T-helper 22 cell (primary cell): ENCODE data around the gene DYDC2.
"Not testable (repeated sequence)": the region's sequence is repeated elsewhere in the genome, so short reads cannot be mapped to it uniquely, and the experiment has no call there.

Experiments used
- DNase-seq: peaks from one replicate; pipeline ENCODE4 v3.0.0-alpha.2; 2020; ENCODE audit warnings: low read depth

DYDC2 gene

DNA sequence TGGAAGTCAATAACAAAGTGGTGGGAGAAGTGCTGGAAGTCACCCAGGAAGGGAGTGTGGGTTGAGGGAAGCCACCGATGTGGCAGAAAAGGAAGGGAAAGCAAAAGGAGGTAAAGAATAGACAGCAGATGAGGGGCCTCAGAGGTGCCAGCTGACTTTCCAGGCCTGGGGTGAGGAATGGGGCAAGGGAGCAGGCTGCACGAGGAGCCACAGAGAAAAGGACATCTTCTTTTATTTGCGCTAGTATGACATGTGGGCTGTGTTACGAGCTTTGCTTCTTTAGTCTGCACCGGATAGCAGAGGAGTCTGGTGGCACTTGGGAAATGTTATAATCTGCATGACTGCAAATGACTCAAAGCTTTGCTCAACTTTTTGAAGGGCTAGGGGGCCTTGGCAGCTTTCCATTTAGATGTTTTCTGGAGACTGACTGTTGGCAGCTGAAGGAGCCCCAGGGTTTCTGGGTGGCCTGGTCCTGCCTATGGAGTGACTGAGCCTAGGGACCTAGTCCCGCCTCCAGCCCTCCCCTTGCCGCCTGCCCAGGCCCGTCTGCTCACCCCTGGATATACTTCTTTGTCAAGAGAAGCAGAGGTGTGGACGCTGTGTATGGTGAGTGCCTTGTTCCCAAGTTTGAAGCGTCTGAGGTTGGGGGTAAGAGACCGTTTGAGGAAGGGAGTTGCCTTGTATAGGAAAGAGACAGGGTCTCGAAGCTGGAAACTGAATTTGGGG lies 56.9 kb downstream of the DYDC2 start:
- DNase-seq: no peak

DNA sequence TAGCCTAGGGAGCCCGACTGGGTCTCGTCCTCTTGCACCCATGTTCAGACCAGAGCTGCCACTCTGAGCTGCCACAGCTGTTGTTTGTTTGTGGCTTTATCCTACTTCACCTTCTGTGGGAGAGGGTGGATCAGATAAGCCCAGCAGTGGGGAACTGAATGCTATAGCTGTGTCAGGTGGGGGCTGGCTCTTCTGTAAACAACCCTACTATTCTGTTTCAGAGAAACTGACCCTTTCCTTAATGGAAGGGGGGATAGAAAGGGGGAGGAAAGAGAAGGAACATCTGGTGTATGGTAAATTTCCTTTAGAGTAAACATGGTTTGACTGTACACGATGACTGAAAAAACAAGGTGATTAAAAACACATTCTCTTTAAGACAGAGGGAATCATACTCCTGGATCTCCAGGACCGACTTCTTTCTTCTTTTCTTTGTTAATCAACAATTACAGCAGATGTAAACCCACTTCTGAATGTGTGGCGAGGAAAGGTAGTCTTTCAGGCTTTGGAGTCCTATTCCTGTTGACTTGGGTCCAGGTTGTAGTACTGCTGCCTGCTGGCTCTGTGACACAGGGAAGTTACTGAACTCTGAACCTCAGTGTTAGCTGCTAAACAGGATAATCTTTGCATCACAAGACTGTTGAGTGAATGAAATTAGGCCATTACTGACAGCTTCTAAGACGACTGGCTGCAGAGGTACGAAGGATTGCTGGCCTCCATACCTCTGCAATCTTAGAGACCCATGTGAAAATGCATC lies 57.7 kb downstream of the DYDC2 start:
- DNase-seq: no peak

DNA sequence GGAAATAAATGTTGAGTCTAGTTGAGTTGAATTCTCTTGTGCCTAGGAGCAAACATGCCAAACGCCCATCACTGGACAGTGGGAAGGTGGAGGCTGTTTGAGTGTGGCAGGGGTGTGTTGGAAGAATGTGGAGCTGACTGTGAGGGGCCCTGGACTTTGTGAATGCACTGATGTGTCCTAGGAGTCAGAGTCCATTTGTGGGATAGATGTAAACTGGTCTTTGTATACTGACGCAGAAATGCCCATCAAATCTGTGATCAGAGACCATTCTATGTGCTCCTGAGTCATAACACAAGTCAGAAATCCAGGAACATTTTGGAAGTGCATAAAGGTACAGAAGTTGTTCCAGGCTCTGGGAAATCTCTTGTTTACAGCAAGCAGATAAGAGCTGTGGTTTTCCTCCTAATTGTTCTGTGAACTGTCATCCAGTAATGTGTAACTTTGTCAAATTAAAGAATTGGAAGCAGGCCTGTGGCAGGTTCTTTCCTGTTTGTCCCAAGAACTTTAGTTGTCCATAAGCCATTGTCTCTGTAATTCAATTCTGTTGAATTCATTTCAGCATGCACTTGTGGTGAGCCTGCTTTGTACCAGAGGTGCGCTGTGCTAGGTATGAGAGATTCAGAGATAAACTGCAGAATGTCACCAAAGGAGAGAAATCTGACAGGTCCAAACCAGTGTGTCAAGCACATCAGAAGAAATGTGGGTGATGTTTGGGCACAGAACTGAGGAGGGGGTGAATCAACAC lies 59.3 kb downstream of the DYDC2 start:
- no peak for DNase-seq

DNA sequence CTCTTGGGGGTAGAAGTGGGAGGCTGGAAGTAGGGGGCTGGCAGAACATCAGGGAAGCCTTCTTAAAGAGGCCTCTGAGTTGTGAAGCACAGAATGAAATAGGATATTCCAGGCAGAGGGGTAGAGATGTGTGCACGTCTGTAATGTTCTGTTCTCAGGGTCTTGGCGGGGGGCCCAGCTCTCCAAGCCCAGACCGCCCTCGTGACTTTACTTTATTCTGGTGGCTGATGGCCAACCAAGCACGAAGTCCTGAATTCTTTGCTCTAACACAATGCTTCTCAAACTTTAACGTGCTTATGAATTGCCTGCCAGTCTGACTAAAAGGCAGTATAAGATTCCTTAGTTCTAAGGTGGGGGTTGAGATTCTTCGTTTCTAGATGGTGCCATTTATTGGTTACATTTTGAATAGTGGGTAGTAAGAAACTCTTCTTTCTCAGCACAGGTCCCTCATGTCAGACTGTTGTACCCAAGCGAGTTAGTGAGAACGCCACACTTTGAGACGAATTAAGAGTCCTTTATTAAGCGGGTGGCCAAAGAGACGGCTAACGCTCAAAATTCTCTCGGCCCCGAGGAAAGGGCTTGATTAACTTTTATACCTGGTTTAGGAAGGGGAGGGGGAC lies 60.0 kb downstream of the DYDC2 start:
- DNase-seq: no peak

DNA sequence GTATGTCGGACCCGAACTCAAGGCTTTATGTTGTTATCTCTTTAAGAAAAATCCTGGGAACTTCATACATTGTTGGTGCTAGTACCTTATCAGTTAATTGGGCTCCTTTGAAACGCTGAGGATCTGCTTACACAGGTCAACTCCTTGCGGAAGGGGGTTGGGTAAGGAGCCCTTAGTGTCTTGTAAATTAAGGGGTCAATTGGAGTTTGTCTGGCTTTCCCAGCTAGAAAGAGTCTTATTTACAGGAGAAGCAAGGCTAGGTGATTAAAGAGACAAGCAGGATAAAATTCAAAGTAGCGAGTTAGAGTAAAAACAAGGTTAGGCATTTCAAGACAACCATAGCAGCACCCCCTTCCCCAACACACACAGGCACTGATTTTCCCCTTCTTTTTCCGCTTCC lies 60.7 kb downstream of the DYDC2 start:
- not testable (repeated sequence) for DNase-seq
